SH-SY5Y (cell line): ENCODE measurements around the gene CSKMT.

Source experiments
- GATA2 ChIP-seq: IDR thresholded peaks from 2 replicates; pipeline ENCODE4 v1.6.1; 2011; ENCODE audit warnings: mild to moderate bottlenecking, low read depth, low read length
- GATA3 ChIP-seq: IDR thresholded peaks from 2 replicates; pipeline ENCODE4 v1.6.1; 2011; ENCODE audit warnings: low read depth, mild to moderate bottlenecking, low read length, moderate library complexity

Gene CSKMT

GRCh38 chr11:62694455-62695167, 29.5 kb downstream of the CSKMT start:
- TF ChIP-seq GATA3 = no peak
- no peak for TF ChIP-seq GATA2

- TF ChIP-seq GATA3 (no peak), GATA2 (no peak)
These were observed 37.1 kb downstream of the CSKMT start for GRCh38 chr11:62702246-62702645.

DNA sequence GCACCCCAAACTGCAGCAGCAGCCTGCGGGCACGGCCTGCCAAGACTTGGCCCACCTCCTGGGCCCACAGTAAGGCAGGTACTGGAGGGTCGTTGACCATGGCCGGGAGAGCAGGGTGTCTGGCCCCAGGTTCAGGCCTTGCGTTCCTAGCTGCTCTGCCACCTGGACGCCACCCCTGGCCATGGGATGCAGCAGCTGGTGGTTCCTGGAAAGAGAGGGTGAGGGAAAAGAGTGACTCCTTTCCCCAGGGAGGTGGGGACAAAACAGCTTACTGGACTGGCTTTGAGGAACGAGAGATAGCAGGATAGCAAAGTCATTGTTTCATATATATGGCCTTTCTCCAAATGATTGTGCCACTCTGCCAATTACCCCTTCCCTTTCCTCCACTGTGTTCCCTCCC, 40.3 kb downstream of the CSKMT start:
- no peak for TF ChIP-seq GATA3
- no peak for TF ChIP-seq GATA2

DNA sequence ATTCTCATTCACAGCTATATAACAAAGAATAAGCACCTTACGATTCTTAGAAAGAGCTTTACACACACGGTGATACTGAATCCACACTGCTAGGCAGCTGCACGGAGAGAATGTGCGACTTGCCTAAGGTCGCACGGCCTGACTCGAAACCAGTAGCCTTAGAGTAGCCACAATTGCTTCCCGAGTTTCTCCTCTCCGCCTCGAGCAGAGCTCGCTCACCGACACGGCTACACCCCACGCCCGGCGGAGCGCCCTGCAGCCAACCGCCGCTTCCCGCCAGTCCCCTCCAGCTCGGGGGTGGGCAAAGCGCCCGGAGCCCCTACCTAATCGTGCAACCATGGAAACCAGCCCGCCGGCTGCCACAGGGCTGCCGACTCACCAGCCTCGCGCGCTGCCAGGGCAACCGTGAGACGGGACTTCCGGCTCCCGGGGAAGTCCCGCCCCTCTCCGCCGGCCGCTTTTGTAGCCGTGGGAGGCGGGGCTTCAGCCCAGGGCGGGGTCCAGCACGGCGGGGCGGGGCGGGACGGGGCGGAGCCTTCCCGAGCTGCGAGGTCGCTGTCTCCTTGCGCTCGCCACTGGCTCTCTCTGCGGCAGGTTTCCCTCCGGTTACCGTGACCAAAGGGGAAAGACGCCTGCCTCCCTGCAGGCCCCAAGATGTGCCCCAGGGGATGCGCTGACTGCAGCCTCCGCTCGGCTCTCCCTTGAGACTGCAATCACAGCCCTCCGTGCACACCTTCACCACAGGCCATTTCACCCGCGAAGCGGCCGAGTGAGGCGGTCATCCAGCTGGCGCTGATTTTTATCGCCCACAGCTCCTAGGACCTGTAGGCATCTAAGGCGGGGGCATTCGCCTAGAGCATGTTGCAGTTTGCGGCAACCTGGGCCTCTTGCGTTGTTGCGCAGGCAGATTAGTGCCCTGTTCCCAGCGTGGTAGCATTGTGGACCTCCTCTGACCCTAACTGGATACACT, 41.1 kb downstream of the CSKMT start:
- TF ChIP-seq GATA2 = peak; percentile 90
- no peak; the same call in 1 of the 2 replicates for TF ChIP-seq GATA3

DNA sequence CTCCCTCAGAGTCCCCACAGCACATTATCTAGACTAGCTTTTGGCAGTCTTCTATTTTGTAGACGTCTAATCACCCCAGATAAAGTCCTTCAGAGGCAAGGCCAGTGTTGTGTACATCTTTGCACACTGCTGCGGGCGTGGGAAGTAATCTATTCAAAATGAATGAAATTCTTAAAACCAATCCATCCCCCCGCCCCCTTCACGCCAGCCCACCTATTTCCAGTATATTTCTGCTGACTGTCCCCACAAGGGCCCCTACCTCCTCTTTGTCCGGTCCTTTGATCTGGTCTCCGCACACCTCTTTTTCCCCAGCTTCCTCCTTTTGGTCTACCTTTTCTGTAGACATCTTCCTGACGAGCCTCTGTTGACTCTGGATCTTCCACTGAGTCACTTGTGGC, 41.7 kb downstream of the CSKMT start:
- TF ChIP-seq GATA2 (no peak), GATA3 (no peak)

DNA sequence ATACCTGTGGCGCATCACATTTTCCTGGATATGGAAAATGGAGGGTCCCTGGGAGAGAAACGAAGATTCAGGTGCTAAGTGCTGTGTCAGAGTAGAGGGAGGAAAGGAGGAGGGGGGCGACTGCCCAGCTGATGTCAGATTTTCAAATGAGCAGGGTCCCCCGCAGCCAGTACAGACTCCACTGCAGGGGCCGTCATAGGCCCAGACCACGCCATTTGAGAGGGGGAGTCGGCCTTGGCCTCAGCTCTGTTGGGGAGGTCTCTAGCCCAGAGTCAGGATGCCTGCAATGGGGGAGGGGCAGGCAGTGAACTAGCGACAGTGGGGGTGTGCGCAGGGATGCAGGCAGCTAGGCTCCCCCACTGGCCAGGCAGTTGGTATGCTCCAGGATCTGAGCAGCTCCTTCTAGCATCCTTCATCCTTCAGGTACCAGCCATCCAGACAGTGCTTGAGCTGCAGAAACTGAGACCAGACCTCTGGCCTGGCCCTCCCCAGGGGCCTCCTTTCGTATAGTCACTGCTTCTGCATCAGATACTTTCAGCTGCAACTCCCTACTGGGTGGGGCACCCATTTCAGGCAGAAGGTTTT, 42.3 kb downstream of the CSKMT start, which contains the start of the genes BSCL2 and GNG3:
Gene BSCL2, minus strand, starts transcription at position 148 of the 585 bp plus-strand sequence. CDS start 229 bp downstream, outside the sequence.
Gene GNG3, plus strand, starts transcription at position 400 of the 585 bp plus-strand sequence. CDS start 620 bp downstream, outside the sequence.
- TF ChIP-seq GATA2 (no peak), GATA3 (no peak)

DNA sequence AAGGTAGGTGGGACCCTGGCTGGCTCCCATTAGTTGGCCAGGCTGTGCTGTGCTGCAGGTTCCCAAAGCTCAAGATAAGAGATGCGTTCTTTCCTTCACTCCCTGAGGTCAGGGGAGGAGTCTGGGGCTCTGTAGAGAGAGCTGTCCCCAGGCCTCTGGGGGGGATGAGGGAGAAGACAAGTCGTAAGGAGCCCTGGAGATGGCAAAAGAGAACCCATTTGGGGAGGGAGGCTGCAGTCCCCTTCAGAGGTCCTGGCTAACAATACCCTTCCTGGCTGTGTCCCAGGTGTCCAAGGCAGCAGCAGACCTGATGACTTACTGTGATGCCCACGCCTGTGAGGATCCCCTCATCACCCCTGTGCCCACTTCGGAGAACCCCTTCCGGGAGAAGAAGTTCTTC, 43.3 kb downstream of the CSKMT start:
- no peak for TF ChIP-seq GATA3
- no peak for TF ChIP-seq GATA2

GRCh38 chr11:62708793-62709192, 43.7 kb downstream of the CSKMT start:
- TF ChIP-seq GATA2 = no peak
- no peak for TF ChIP-seq GATA3

- no peak for TF ChIP-seq GATA3
These were observed 44.3 kb downstream of the CSKMT start for GRCh38 chr11:62709247-62710000.

GRCh38 chr11:62710001-62710345, 44.9 kb downstream of the CSKMT start:
- no peak for TF ChIP-seq GATA3
- TF ChIP-seq GATA2 = no peak

DNA sequence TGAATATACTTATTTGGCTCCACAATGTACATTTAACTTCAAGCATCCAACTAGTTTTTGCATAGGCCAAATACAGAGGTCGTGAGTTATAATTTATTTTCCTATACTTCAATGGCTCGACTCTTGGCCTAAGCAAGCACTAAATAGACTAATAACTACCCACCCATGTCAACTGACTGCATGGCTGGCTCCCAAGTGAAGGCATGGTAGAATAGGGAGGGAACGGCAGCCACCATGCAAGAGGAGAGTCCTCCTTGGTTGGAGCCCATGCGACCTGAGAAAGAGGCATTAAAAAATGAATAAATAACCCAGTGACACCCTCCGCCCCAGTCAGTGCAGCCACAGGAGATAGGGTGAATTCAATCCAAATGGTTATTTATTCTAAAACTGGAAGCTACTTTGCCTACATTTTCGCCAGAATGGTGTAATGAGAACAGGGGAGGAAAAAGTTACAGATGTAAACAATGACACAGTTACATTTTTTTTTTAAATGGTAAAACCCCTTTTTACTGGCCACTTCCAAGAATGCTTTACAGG, 47.2 kb downstream of the CSKMT start:
- no peak for TF ChIP-seq GATA3
- TF ChIP-seq GATA2 = no peak

GRCh38 chr11:62712861-62713260, 47.7 kb downstream of the CSKMT start:
- TF ChIP-seq GATA2 (no peak), GATA3 (no peak)

DNA sequence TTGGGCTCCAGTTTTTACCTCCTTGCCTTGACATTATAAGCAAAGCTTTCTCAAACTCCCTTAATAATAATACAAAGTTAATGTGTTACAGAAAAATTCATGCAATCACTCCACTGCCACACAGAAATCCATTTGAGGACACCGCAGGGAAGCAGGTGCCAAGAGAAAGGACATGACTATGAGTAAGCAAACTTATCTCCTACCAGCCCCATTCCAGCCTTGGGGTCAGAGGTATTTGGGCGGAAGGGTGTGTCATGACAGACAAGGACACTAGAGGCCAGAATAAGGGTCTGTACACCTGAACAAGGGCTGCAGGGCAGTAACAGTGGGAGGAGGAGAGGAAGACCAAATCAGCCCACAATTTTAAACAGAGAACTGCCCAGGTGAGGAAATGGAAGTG, 48.2 kb downstream of the CSKMT start:
- no peak for TF ChIP-seq GATA3
